ENCODE data around the gene ADARB2. TPM values are rescaled to one million over a fixed set of nuclear protein-coding genes. Genes with fewer than 3 reads are reported as not detected.
"Not testable (repeated sequence)": the region's sequence is repeated elsewhere in the genome, so short reads cannot be mapped to it uniquely, and the experiment has no call there.

ADARB2 gene
- total RNA-seq, 2 experiments from 2014 or later: 1.3 to 1.4 TPM

DNA sequence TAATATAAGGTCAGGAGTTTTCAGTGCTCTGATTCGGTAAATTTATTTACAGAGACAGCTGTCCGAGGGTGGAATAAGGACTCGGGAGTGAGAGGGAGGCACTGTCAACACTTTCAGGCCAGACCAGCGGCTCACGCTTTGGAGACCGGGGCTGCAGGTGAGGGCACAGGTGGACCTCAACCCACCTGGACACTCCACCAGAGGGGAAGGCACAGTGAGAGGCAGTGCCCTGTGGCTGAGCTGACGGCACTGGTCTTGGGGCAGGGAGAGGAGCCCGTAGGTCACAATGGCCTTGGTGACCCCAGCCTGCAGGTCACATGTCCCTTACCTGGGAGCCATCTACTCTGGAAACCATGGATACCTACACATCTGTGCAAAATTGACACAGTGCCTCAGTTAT, 315.1 kb downstream of the ADARB2 start:
- intact Hi-C loops (cut with micrococcal nuclease): loop anchor here (5.0 to 10.0 kb wide), 2 partner anchors 220 to 313 kb away; partner anchors contain the start of gene ADARB2
- CTCF ChIA-PET: interaction anchor here (0.9 kb wide), 1 partner anchor 20 kb away, joined by 3 read pairs; no protein-coding TSS in a partner anchor

DNA sequence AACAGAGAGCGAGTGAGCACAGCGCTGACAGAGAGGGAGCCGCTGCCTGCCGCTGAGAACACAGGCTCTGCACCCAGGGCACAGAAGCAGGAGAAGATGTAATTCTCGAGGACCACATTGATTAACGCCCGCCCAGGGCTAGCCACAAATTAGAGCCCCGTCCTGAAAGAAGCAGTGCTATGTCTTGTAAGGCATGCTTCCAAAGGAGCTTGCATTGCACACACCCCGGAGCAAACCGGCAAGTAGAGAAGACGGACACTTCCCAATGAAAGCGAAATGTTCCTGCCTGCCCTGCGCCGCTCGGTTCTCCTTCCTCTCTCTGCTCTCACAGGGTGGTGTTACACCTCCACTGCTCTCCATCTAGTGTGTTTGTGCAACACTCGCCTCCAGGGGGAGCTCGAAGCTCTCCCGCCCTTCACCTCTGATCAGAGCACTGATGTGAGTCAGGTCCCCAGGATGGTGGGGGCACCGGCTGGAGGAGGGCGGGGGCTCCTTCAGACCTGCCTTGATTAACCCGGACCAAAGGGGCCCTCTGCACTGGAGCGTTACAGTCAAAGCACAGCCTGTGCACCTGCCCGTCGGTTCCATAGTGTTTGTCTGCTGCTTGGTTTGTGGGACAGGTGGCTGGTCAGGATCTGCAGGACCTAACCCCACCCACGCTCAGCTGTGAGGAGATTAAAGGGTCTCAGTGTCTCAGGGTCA, 316.5 kb downstream of the ADARB2 start:
- DNase-seq: peak; percentile 83
- Mint-ChIP-seq H3K9me3 (no peaks in the 10 kb centered on the region), H3K27ac (no peak overlapping the region), H3K36me3 (ENCODE audit: low read depth) (no peaks in the 10 kb centered on the region), H3K4me3 (peak overlapping the region; percentile 44), H3K4me1 (ENCODE audit: low read depth) (peaks cover 7% of the 10 kb centered on the region), H3K27me3 (ENCODE audit: low read depth) (peaks cover 20% of the 10 kb centered on the region)
- CTCF ChIA-PET: interaction anchor here (0.6 to 1.1 kb wide), 8 partner anchors 12 to 1035 kb away, joined by 3 to 6 read pairs (median 3); no protein-coding TSS in a partner anchor
- intact Hi-C loops (cut with micrococcal nuclease): loop anchor here (5.0 to 10.0 kb wide), 2 partner anchors 221 to 314 kb away; partner anchors contain the start of gene ADARB2

More for the DNA sequence above, 315.1 kb downstream of the ADARB2 start:
- H3K4me3 Mint-ChIP-seq: no peak overlapping the region
- no peak for DNase-seq
- no peak overlapping the region for H3K27ac Mint-ChIP-seq
- H3K4me1 Mint-ChIP-seq (ENCODE audit: low read depth): peaks cover 7% of the 10 kb centered on the region
- no peaks in the 10 kb centered on the region for H3K36me3 Mint-ChIP-seq (ENCODE audit: low read depth)
- H3K9me3 Mint-ChIP-seq: no peaks in the 10 kb centered on the region
- peaks cover 19% of the 10 kb centered on the region for H3K27me3 Mint-ChIP-seq (ENCODE audit: low read depth)

DNA sequence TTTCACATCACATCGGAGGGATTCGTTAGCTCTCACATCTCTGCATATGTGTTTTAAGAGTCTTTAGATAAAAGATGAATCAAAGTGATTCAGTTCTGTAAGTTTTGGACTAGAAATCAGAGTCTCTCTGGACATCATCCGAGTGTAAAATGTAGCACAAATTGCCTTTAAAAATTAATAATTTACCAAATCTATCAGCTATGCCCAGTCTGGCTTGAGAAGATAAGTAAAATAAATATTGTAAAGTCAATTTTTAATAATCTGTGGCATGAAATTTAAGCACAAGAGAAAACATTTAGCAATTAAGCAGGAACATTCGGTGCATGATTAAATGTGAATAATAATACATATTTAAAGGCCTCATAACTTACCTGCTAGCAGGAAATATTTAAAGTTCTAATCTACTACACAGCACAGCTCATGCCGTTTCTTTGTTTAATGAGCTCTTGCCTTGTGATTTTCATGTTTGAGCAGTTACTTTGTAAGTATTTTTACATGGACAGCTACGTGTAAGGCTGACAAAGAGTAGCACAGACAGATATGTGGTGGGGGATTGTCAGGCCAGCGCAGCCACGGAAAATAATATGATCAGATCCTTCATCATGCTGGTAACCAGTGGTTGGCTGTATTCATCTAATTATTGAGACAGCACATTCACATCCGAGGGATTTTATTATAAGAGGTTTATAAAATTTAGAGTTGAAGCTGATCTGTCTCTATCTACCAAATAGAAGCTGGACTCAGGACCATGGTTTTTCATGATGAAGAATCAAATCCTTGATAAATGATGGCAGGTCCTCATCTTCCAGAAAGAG, 317.3 kb downstream of the ADARB2 start:
- H3K27ac Mint-ChIP-seq: no peak overlapping the region
- intact Hi-C loops (cut with micrococcal nuclease): loop anchor here (5.0 to 10.0 kb wide), 2 partner anchors 222 to 315 kb away; partner anchors contain the start of gene ADARB2
- peak overlapping the region; percentile 44 for H3K4me3 Mint-ChIP-seq
- peaks cover 7% of the 10 kb centered on the region for H3K4me1 Mint-ChIP-seq (ENCODE audit: low read depth)
- DNase-seq: no peak
- H3K9me3 Mint-ChIP-seq: no peaks in the 10 kb centered on the region
- no peaks in the 10 kb centered on the region for H3K36me3 Mint-ChIP-seq (ENCODE audit: low read depth)
- CTCF ChIA-PET: interaction anchor here (0.9 to 1.0 kb wide), 4 partner anchors 12 to 311 kb away, joined by 3 to 6 read pairs (median 4); no protein-coding TSS in a partner anchor
- peaks cover 24% of the 10 kb centered on the region for H3K27me3 Mint-ChIP-seq (ENCODE audit: low read depth)

DNA sequence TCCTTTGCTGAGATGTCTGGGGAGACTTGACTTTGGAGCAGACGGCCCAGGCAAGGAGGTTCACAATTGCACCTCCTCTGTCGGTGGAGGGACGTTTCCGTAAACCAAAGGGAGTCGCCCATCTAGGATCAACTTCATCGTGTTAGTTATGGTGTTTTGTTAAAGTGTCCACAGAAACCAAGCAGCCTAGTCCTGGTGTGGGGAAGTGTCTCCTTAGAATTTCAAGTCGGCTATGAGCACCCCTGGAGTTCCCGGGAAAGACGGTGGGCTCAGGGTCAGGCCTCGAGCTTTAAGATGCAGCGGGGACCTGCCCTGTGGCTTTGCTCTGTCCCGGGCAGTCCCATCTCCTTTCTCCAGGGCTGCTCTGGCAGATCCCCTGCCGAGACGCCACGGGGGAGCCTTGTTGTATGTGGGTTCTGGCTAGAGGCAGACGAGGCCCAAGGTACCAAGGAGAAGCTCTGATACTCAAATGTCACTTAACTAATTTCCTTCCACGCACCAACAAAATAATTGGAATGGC, 319.2 kb downstream of the ADARB2 start:
- Mint-ChIP-seq H3K27ac (no peak overlapping the region), H3K27me3 (ENCODE audit: low read depth) (peaks cover 29% of the 10 kb centered on the region), H3K36me3 (ENCODE audit: low read depth) (no peaks in the 10 kb centered on the region), H3K9me3 (no peaks in the 10 kb centered on the region), H3K4me1 (ENCODE audit: low read depth) (peaks cover 7% of the 10 kb centered on the region), H3K4me3 (no peak overlapping the region)
- no peak for DNase-seq
- CTCF ChIA-PET: no interaction called here
- intact Hi-C loops (cut with micrococcal nuclease): no loop called here

DNA sequence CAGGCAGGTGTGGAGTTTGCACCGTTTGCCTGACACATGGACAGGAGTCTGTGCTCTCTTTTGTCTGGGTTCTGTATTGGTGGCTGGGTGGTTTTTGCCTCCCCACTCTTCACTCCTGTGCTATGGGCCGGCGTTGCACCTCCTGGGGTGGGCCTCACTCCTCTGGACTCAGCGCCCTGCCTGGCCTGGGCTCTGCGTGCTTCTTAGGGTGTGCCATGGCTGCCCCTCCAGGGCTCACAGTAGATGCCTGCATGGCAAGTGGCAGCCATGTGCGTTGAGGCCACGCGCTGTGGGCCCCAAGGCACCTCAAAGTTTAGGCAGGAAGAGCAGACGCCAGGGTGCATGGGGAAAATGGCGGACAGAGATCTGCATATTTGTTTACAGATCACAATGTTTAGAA, 319.8 kb downstream of the ADARB2 start:
- no peak for DNase-seq
- Mint-ChIP-seq H3K4me1 (ENCODE audit: low read depth) (peaks cover 7% of the 10 kb centered on the region), H3K27me3 (ENCODE audit: low read depth) (peaks cover 33% of the 10 kb centered on the region), H3K36me3 (ENCODE audit: low read depth) (no peaks in the 10 kb centered on the region), H3K27ac (no peak overlapping the region), H3K9me3 (no peaks in the 10 kb centered on the region), H3K4me3 (no peak overlapping the region)
- intact Hi-C loops (cut with micrococcal nuclease): no loop called here
- CTCF ChIA-PET: no interaction called here

DNA sequence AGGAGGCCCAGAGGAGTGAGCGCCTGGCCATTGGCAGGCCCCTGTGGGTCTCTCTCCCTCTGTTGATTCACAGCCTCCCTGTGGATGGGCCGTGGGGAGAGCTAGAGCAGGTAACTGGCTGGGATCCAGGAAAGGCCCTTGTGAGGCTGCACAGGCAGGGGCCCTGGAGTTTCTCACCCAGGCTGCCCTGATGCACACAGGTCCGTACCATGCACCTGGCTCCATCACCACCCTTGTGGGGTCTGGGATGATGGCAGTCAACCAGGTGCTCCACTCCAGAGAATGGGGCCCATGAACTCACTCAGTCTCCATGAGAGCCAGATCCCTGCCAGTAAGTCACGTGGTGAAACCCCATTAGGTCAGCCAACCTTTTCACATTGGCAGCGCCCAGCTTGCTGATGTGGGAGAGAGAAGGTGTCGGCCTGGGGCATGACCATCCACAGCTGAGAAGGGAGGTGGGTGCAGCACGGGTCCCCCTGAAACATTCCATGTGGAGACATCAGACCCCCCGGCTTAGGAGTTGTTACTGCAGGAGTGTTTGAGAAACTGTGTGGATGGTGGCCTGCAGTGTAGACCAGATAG, 320.8 kb downstream of the ADARB2 start:
- Mint-ChIP-seq H3K27me3 (ENCODE audit: low read depth) (peaks cover 34% of the 10 kb centered on the region), H3K9me3 (no peaks in the 10 kb centered on the region), H3K36me3 (ENCODE audit: low read depth) (no peaks in the 10 kb centered on the region), H3K4me3 (no peak overlapping the region), H3K4me1 (ENCODE audit: low read depth) (peaks cover 7% of the 10 kb centered on the region), H3K27ac (no peak overlapping the region)
- DNase-seq: no peak
- CTCF ChIA-PET: no interaction called here
- intact Hi-C loops (cut with micrococcal nuclease): no loop called here

DNA sequence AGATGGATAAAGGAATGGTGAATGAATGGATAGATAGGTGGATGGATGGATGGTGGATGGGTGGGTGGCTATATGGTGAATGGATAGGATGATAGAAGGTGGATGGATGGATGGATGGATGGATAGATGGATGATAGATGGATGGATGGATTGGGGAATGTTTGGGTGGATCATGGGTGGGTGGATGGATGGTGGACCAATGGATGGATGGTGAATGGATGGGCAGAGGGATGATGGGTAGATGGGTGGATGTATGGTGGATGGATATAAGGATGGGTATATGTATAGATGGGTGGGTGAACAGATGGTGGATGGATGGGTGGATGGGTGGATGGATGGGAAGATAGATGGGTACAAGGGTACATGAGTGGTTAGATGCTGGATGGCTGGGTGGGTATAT, 322.4 kb downstream of the ADARB2 start:
- Mint-ChIP-seq H3K9me3 (no peaks in the 10 kb centered on the region), H3K27me3 (ENCODE audit: low read depth) (peaks cover 24% of the 10 kb centered on the region), H3K36me3 (ENCODE audit: low read depth) (no peaks in the 10 kb centered on the region), H3K4me1 (ENCODE audit: low read depth) (no peaks in the 10 kb centered on the region), H3K4me3 (no peak overlapping the region), H3K27ac (no peak overlapping the region)
- CTCF ChIA-PET: no interaction called here
- no peak for DNase-seq
- intact Hi-C loops (cut with micrococcal nuclease): no loop called here

DNA sequence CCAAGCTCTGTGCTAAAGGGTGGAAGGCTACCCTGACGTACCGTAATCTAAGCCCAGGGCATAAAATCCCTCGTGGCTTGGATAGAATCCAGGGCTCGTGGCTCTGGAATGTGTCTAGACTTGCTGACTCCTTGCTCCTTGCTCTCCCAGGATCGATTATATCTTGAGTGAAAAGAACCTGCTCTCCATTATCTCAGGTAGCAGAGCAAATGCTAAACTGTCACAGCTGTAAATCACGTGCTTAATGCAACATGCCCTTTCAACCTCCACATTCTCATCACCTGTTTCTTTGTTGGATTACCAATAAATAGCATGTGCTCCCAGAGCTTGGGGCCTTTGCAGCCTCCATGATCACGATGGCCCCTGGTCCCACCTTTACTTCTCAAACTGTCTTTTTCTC, 323.0 kb downstream of the ADARB2 start:
- H3K27me3 Mint-ChIP-seq (ENCODE audit: low read depth): peaks cover 24% of the 10 kb centered on the region
- H3K4me1 Mint-ChIP-seq (ENCODE audit: low read depth); H3K36me3 Mint-ChIP-seq (ENCODE audit: low read depth); intact Hi-C loops (cut with micrococcal nuclease); H3K4me3 Mint-ChIP-seq; CTCF ChIA-PET; H3K27ac Mint-ChIP-seq; DNase-seq; H3K9me3 Mint-ChIP-seq: not testable (repeated sequence)

DNA sequence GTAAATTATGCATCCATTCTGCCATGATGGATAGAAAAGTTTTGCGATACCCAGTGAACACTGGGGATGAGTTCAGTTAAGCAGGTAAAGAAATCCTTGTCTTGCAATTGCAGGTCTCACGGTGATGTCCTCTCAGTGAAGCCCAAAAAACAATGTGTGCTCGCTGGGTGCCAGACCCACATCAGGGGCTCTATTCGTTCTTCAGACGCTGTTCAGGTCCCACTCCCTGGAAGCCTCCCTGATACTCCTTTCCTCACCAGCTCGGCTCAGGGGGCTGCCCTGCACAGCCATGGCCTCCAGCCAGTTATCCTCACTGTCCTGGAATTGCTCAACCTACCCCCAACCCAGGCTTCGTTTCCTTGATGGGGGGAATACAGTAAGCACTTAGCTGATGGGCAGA, 323.5 kb downstream of the ADARB2 start:
- intact Hi-C loops (cut with micrococcal nuclease): no loop called here
- CTCF ChIA-PET: no interaction called here
- Mint-ChIP-seq H3K36me3 (ENCODE audit: low read depth) (no peaks in the 10 kb centered on the region), H3K9me3 (no peaks in the 10 kb centered on the region), H3K27ac (no peak overlapping the region), H3K27me3 (ENCODE audit: low read depth) (peaks cover 24% of the 10 kb centered on the region), H3K4me3 (no peak overlapping the region), H3K4me1 (ENCODE audit: low read depth) (no peaks in the 10 kb centered on the region)
- no peak for DNase-seq

DNA sequence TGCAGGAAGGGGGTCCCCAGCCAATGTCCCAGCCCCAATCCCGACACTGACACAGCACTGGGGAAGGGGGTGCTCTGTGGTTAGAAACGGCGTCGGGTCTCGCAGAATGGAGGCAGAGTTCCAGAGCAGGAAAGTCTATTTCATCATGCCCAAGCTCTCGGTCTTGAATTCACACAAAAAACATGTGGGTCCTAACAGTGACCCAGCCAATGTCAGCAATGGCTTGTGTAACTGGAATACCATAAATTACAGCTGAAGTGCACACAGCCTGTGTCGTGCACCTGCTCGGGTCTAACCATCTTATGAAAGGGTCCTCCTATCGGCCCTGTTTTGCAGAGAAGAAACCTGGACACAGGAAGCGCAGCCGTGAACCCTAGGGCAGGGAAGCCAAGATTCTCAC, 324.1 kb downstream of the ADARB2 start:
- H3K27me3 Mint-ChIP-seq (ENCODE audit: low read depth): peaks cover 24% of the 10 kb centered on the region
- DNase-seq: no peak
- H3K4me1 Mint-ChIP-seq (ENCODE audit: low read depth): no peaks in the 10 kb centered on the region
- intact Hi-C loops (cut with micrococcal nuclease): no loop called here
- no peak overlapping the region for H3K27ac Mint-ChIP-seq
- H3K4me3 Mint-ChIP-seq: no peak overlapping the region
- CTCF ChIA-PET: no interaction called here
- no peaks in the 10 kb centered on the region for H3K9me3 Mint-ChIP-seq
- no peaks in the 10 kb centered on the region for H3K36me3 Mint-ChIP-seq (ENCODE audit: low read depth)

DNA sequence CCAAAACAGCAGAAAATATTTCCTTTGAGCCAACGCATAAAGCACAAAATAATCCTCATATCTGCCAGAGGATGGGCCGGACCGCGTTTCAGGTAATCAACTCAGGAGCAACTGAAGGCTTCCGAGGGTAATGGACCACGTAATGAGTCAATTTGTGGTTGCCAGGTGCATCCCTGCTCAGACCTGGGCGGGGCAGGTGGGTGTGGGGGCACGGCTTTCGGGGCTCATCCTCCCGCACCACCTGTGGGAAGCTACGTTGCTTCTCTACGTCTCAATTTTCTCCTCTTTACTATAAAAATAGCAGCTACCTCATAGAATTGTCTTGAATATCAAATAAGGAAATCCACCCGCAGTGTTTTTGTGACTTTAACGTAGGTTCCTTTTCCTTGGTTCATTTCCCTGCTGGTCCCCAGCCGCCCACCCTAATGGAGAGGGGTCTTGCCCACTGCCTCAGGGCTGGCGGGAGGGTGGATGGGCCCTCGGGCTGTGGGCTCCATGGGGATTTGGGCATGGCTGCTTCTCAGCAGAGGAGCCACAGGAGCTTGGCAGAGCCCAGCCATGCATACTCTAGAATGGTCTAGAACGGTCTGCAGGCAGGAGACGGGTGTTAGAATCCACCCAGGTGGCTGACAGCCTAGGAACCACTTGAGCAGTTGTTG, 324.7 kb downstream of the ADARB2 start:
- no peaks in the 10 kb centered on the region for H3K4me1 Mint-ChIP-seq (ENCODE audit: low read depth)
- intact Hi-C loops (cut with micrococcal nuclease): no loop called here
- H3K27me3 Mint-ChIP-seq (ENCODE audit: low read depth): peaks cover 19% of the 10 kb centered on the region
- DNase-seq: no peak
- H3K36me3 Mint-ChIP-seq (ENCODE audit: low read depth): no peaks in the 10 kb centered on the region
- H3K9me3 Mint-ChIP-seq: no peaks in the 10 kb centered on the region
- no peak overlapping the region for H3K27ac Mint-ChIP-seq
- no peak overlapping the region for H3K4me3 Mint-ChIP-seq
- CTCF ChIA-PET: interaction anchor here (0.7 kb wide), 1 partner anchor 70 kb away, joined by 3 read pairs; no protein-coding TSS in a partner anchor

DNA sequence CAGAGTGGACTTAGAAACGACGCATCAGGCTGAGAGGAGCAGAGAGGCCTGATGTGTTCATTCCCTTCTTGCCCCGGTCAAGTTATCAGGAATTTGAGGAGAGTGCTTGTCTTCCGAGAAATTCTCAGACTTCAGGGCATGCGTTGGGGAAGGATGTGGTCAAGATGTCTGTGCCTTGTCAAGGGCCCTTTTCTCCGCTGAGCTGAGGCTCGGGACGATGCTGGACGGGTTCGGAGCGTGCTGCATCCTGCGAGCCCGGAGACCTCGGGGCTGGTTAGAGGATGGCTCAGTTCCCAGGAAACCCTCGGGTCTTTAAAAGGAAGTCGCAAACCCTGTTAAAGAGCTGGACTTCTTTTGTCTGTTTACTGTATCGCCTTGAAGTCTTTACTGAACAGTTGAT, 325.4 kb downstream of the ADARB2 start:
- DNase-seq: no peak
- Mint-ChIP-seq H3K27ac (no peak overlapping the region), H3K27me3 (ENCODE audit: low read depth) (peaks cover 18% of the 10 kb centered on the region), H3K9me3 (no peaks in the 10 kb centered on the region), H3K4me3 (no peak overlapping the region), H3K4me1 (ENCODE audit: low read depth) (no peaks in the 10 kb centered on the region), H3K36me3 (ENCODE audit: low read depth) (no peaks in the 10 kb centered on the region)
- CTCF ChIA-PET: interaction anchor here (0.7 kb wide), 1 partner anchor 71 kb away, joined by 3 read pairs; no protein-coding TSS in a partner anchor
- intact Hi-C loops (cut with micrococcal nuclease): no loop called here

Data from activated naive CD4-positive, alpha-beta T cell treated with anti-CD3 and anti-CD28 coated beads for 36 hours (primary cell).